DMS79 (cell line): Measurements from ENCODE around the gene MEF2D.
A peak's percentile ranks its signal among the peaks of the same experiment; 100 is the strongest.

Experiments used
- DNase-seq: peaks from one replicate; lab custom pipeline; 2025; lab: John Stamatoyannopoulos, UW

MEF2D gene

GRCh38 chr1:156499842-156500542 lies 583 bp downstream of the MEF2D start:
- no peak for DNase-seq

- no peak for DNase-seq
Measured at GRCh38 chr1:156499194-156499841, 1.3 kb downstream of the MEF2D start.

- no peak for DNase-seq
Measured at GRCh38 chr1:156498432-156499193, 2.0 kb downstream of the MEF2D start.

- DNase-seq: no peak
Measured at GRCh38 chr1:156497743-156498431, 2.7 kb downstream of the MEF2D start.

GRCh38 chr1:156497078-156497742 lies 3.4 kb downstream of the MEF2D start:
- no peak for DNase-seq

- DNase-seq: no peak
Measured at GRCh38 chr1:156496211-156496761, 4.3 kb downstream of the MEF2D start.

GRCh38 chr1:156495401-156496140 lies 5.0 kb downstream of the MEF2D start:
- no peak for DNase-seq

GRCh38 chr1:156494309-156494895 lies 6.2 kb downstream of the MEF2D start:
- DNase-seq: no peak

- DNase-seq: no peak
Measured at GRCh38 chr1:156493742-156494141, 6.8 kb downstream of the MEF2D start.

- peak; percentile 72 for DNase-seq
Measured at GRCh38 chr1:156493154-156493631, 7.4 kb downstream of the MEF2D start.

- DNase-seq: no peak
Measured at GRCh38 chr1:156492591-156493080, 7.9 kb downstream of the MEF2D start.

- no peak for DNase-seq
Measured at GRCh38 chr1:156492013-156492590, 8.5 kb downstream of the MEF2D start.

- DNase-seq: no peak
Measured at GRCh38 chr1:156491151-156491949, 9.2 kb downstream of the MEF2D start.

- no peak for DNase-seq
Measured at GRCh38 chr1:156490401-156491032, 10.1 kb downstream of the MEF2D start.

GRCh38 chr1:156489935-156490293 lies 10.7 kb downstream of the MEF2D start:
- DNase-seq: no peak

- DNase-seq: no peak
Measured at GRCh38 chr1:156489166-156489934, 11.2 kb downstream of the MEF2D start.

- no peak for DNase-seq
Measured at GRCh38 chr1:156488566-156489165, 11.9 kb downstream of the MEF2D start.
